GM12873 (cell line): Measurements from ENCODE around the gene EVC2.

ENCODE experiments used
- CTCF ChIP-seq: IDR thresholded peaks from 2 replicates; pipeline ENCODE4 v1.5.1; 2012; ENCODE audit warnings: low read depth, mild to moderate bottlenecking, moderate library complexity, low read length, control low read depth; ENCODE audit not compliant: insufficient read depth; ENCODE audit errors: missing control alignments

The EVC2 gene

GRCh38 chr4:5552451-5552850 lies 155.9 kb downstream of the EVC2 start:
- TF ChIP-seq CTCF: no peak

- no peak for TF ChIP-seq CTCF
Observed at GRCh38 chr4:5547651-5548249, 160.6 kb downstream of the EVC2 start.

- TF ChIP-seq CTCF: no peak
Observed at GRCh38 chr4:5545271-5545670, 163.1 kb downstream of the EVC2 start.

GRCh38 chr4:5544762-5545161 lies 163.6 kb downstream of the EVC2 start:
- no peak for TF ChIP-seq CTCF

- no peak for TF ChIP-seq CTCF
Observed at GRCh38 chr4:5543681-5544080, 164.7 kb downstream of the EVC2 start.

- no peak for TF ChIP-seq CTCF
Observed at GRCh38 chr4:5541169-5541568, 167.2 kb downstream of the EVC2 start.

GRCh38 chr4:5539584-5539983 lies 168.8 kb downstream of the EVC2 start:
- TF ChIP-seq CTCF: no peak
